ENCODE results near the gene TFPI. TPM values are rescaled to one million over a fixed set of nuclear protein-coding genes. Genes with fewer than 3 reads are reported as not detected.

The TFPI gene
- total and polyA plus RNA-seq, 4 experiments from 2014 or later: not detected

- CTCF ChIA-PET (ENCODE audit: partially characterized antibody): no interaction called here
- DNase-seq: no peak
- Mint-ChIP-seq H3K4me3 (no peak overlapping the region), H3K27ac (no peak overlapping the region), H3K27me3 (no peaks in the 10 kb centered on the region), H3K36me3 (no peaks in the 10 kb centered on the region), H3K4me1 (no peaks in the 10 kb centered on the region), H3K9me3 (peaks cover 0 to 2% (median 0%) of the 10 kb centered on the region in 8 donors)
- Histone ChIP-seq H3K27me3 (ENCODE audit: insufficient read depth, low read length) (no peaks in the 10 kb centered on the region), H3K36me3 (ENCODE audit: insufficient read depth, low read length) (no peaks in the 10 kb centered on the region), H3K9me3 (ENCODE audit: control insufficient read depth in 1 of 2, low read length in 2 of 2) (no peaks in the 10 kb centered on the region), H3K4me3 (ENCODE audit: low read length in 2 of 2) (no peak overlapping the region), H3K4me1 (ENCODE audit: insufficient read depth, low read length) (no peaks in the 10 kb centered on the region), H3K27ac (ENCODE audit: low read depth, low read length) (no peak overlapping the region)
- POLR2A ChIA-PET (ENCODE audit: partially characterized antibody): no interaction called here
- intact Hi-C loops (cut with micrococcal nuclease): no loop called here
Observed at GRCh38 chr2:187466129-187466792, 88.0 kb downstream of the TFPI start.

- Mint-ChIP-seq H3K27ac (no peak overlapping the region), H3K36me3 (no peaks in the 10 kb centered on the region), H3K27me3 (no peaks in the 10 kb centered on the region), H3K9me3 (peaks cover 0 to 2% (median 0%) of the 10 kb centered on the region in 8 donors), H3K4me3 (no peak overlapping the region), H3K4me1 (no peaks in the 10 kb centered on the region)
- no peaks in the 10 kb centered on the region for H3K4me1 ChIP-seq (ENCODE audit: insufficient read depth, low read length)
- no peak for DNase-seq
- H3K9me3 ChIP-seq (ENCODE audit: control insufficient read depth in 1 of 2, low read length in 2 of 2): no peaks in the 10 kb centered on the region
- POLR2A ChIA-PET (ENCODE audit: partially characterized antibody): no interaction called here
- CTCF ChIA-PET (ENCODE audit: partially characterized antibody): no interaction called here
- intact Hi-C loops (cut with micrococcal nuclease): no loop called here
- no peak overlapping the region for H3K4me3 ChIP-seq (ENCODE audit: low read length in 2 of 2)
- no peaks in the 10 kb centered on the region for H3K36me3 ChIP-seq (ENCODE audit: insufficient read depth, low read length)
- H3K27me3 ChIP-seq (ENCODE audit: insufficient read depth, low read length): no peaks in the 10 kb centered on the region
- H3K27ac ChIP-seq (ENCODE audit: low read depth, low read length): no peak overlapping the region
Observed at GRCh38 chr2:187462839-187463238, 91.4 kb downstream of the TFPI start.

GRCh38 chr2:187461294-187462261 lies 92.7 kb downstream of the TFPI start:
- CTCF ChIA-PET (ENCODE audit: partially characterized antibody): no interaction called here
- H3K4me3 Mint-ChIP-seq: no peak overlapping the region

GRCh38 chr2:187459256-187459655 lies 95.0 kb downstream of the TFPI start:
- H3K27me3 ChIP-seq (ENCODE audit: insufficient read depth, low read length): no peaks in the 10 kb centered on the region
- POLR2A ChIA-PET (ENCODE audit: partially characterized antibody): no interaction called here
- H3K27ac ChIP-seq (ENCODE audit: low read depth, low read length): no peak overlapping the region
- CTCF ChIA-PET (ENCODE audit: partially characterized antibody): no interaction called here
- no peak overlapping the region for H3K4me3 ChIP-seq (ENCODE audit: low read length in 2 of 2)
- no peaks in the 10 kb centered on the region for H3K27me3 Mint-ChIP-seq
- H3K9me3 ChIP-seq (ENCODE audit: control insufficient read depth in 1 of 2, low read length in 2 of 2): no peaks in the 10 kb centered on the region
- no peak for DNase-seq
- peaks cover 0 to 2% (median 0%) of the 10 kb centered on the region in 8 donors for H3K9me3 Mint-ChIP-seq
- no peaks in the 10 kb centered on the region for H3K36me3 ChIP-seq (ENCODE audit: insufficient read depth, low read length)
- H3K4me1 Mint-ChIP-seq: no peaks in the 10 kb centered on the region
- intact Hi-C loops (cut with micrococcal nuclease): no loop called here
- no peaks in the 10 kb centered on the region for H3K4me1 ChIP-seq (ENCODE audit: insufficient read depth, low read length)
- H3K4me3 Mint-ChIP-seq: no peak overlapping the region
- no peaks in the 10 kb centered on the region for H3K36me3 Mint-ChIP-seq
- H3K27ac Mint-ChIP-seq: no peak overlapping the region

More at GRCh38 chr2:187461294-187462261, 92.7 kb downstream of the TFPI start:
- intact Hi-C loops (cut with micrococcal nuclease): no loop called here
- no peak for DNase-seq
- no peaks in the 10 kb centered on the region for H3K36me3 ChIP-seq (ENCODE audit: insufficient read depth, low read length)
- no peaks in the 10 kb centered on the region for H3K27me3 ChIP-seq (ENCODE audit: insufficient read depth, low read length)
- H3K9me3 ChIP-seq (ENCODE audit: control insufficient read depth in 1 of 2, low read length in 2 of 2): no peaks in the 10 kb centered on the region
- H3K27ac ChIP-seq (ENCODE audit: low read depth, low read length): no peak overlapping the region
- Mint-ChIP-seq H3K4me1 (no peaks in the 10 kb centered on the region), H3K9me3 (peaks cover 0 to 2% (median 0%) of the 10 kb centered on the region in 8 donors), H3K36me3 (no peaks in the 10 kb centered on the region), H3K27me3 (no peaks in the 10 kb centered on the region), H3K27ac (no peak overlapping the region)
- no peak overlapping the region for H3K4me3 ChIP-seq (ENCODE audit: low read length in 2 of 2)
- no peaks in the 10 kb centered on the region for H3K4me1 ChIP-seq (ENCODE audit: insufficient read depth, low read length)
- POLR2A ChIA-PET (ENCODE audit: partially characterized antibody): no interaction called here

GRCh38 chr2:187453078-187453641 lies 101.1 kb downstream of the TFPI start:
- Mint-ChIP-seq H3K4me3 (no peak overlapping the region), H3K27me3 (no peaks in the 10 kb centered on the region), H3K4me1 (peaks cover 0 to 3% (median under 1%) of the 10 kb centered on the region in 4 donors), H3K9me3 (peaks cover 0 to 2% (median 0%) of the 10 kb centered on the region in 8 donors), H3K36me3 (no peaks in the 10 kb centered on the region), H3K27ac (no peak overlapping the region)
- Histone ChIP-seq H3K27me3 (ENCODE audit: insufficient read depth, low read length) (no peaks in the 10 kb centered on the region), H3K36me3 (ENCODE audit: insufficient read depth, low read length) (no peaks in the 10 kb centered on the region), H3K4me1 (ENCODE audit: insufficient read depth, low read length) (no peaks in the 10 kb centered on the region), H3K27ac (ENCODE audit: low read depth, low read length) (no peak overlapping the region), H3K9me3 (ENCODE audit: control insufficient read depth in 1 of 2, low read length in 2 of 2) (no peaks in the 10 kb centered on the region), H3K4me3 (ENCODE audit: low read length in 2 of 2) (no peak overlapping the region)
- intact Hi-C loops (cut with micrococcal nuclease): no loop called here
- POLR2A ChIA-PET (ENCODE audit: partially characterized antibody): no interaction called here
- DNase-seq: no peak
- CTCF ChIA-PET (ENCODE audit: partially characterized antibody): no interaction called here

- Mint-ChIP-seq H3K27ac (no peak overlapping the region), H3K9me3 (peaks cover 0 to 2% (median 0%) of the 10 kb centered on the region in 8 donors), H3K4me3 (no peak overlapping the region), H3K36me3 (no peaks in the 10 kb centered on the region), H3K4me1 (peaks cover 0 to 4% (median 1%) of the 10 kb centered on the region in 4 donors), H3K27me3 (no peaks in the 10 kb centered on the region)
- ChIA-PET CTCF (ENCODE audit: partially characterized antibody) (no interaction called here), POLR2A (ENCODE audit: partially characterized antibody) (no interaction called here)
- DNase-seq: no peak
- no peaks in the 10 kb centered on the region for H3K4me1 ChIP-seq (ENCODE audit: insufficient read depth, low read length)
- H3K36me3 ChIP-seq (ENCODE audit: insufficient read depth, low read length): no peaks in the 10 kb centered on the region
- no peaks in the 10 kb centered on the region for H3K9me3 ChIP-seq (ENCODE audit: control insufficient read depth in 1 of 2, low read length in 2 of 2)
- intact Hi-C loops (cut with micrococcal nuclease): no loop called here
- H3K27ac ChIP-seq (ENCODE audit: low read depth, low read length): no peak overlapping the region
- H3K4me3 ChIP-seq (ENCODE audit: low read length in 2 of 2): no peak overlapping the region
- no peaks in the 10 kb centered on the region for H3K27me3 ChIP-seq (ENCODE audit: insufficient read depth, low read length)
Observed at GRCh38 chr2:187451510-187451909, 102.7 kb downstream of the TFPI start.

GRCh38 chr2:187447336-187447735 lies 106.9 kb downstream of the TFPI start:
- Mint-ChIP-seq H3K9me3 (peaks cover 0 to 2% (median 0%) of the 10 kb centered on the region in 8 donors), H3K4me1 (peaks cover 0 to 4% (median 1%) of the 10 kb centered on the region in 4 donors), H3K4me3 (no peak overlapping the region), H3K27me3 (no peaks in the 10 kb centered on the region), H3K36me3 (no peaks in the 10 kb centered on the region), H3K27ac (no peak overlapping the region)
- ChIA-PET POLR2A (ENCODE audit: partially characterized antibody) (no interaction called here), CTCF (ENCODE audit: partially characterized antibody) (no interaction called here)
- no peak for DNase-seq
- Histone ChIP-seq H3K36me3 (ENCODE audit: insufficient read depth, low read length) (no peaks in the 10 kb centered on the region), H3K27me3 (ENCODE audit: insufficient read depth, low read length) (no peaks in the 10 kb centered on the region), H3K4me3 (ENCODE audit: low read length in 2 of 2) (no peak overlapping the region), H3K9me3 (ENCODE audit: control insufficient read depth in 1 of 2, low read length in 2 of 2) (no peaks in the 10 kb centered on the region), H3K27ac (ENCODE audit: low read depth, low read length) (no peak overlapping the region), H3K4me1 (ENCODE audit: insufficient read depth, low read length) (no peaks in the 10 kb centered on the region)
- intact Hi-C loops (cut with micrococcal nuclease): no loop called here

Data from CD4-positive, alpha-beta memory T cell (primary cell).